ENCODE data around the gene ENDOU.

ENDOU gene

DNA sequence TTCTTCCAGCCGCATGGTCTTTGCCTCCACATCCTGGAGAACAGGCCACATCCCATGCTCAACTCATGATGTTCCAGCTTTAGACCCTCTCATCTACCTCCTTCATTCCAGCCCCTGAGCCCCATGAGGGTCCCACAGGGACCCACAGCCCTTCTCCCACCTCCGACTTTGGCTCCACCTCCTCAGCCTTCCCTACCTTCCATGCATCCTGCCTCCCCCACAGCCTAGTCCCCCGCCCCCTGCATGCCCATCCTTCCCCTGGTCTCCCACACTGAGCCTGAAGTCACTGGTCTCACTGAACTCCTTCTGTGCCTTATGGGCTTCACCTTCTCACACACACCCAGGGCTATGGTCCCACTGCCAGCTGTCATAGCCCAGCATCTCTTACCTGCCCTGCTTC, 23.6 kb upstream of the ENDOU start:
- Histone ChIP-seq H3K27me3 (ENCODE audit: control insufficient read depth in 2 of 2, insufficient read depth in 2 of 2, low read length in 2 of 2) (no peaks in the 10 kb centered on the region), H3K9ac (ENCODE audit: low read depth in 1 of 2, low read length in 2 of 2) (no peak overlapping the region), H3K4me3 (ENCODE audit: low read length in 2 of 2) (no peak overlapping the region), H3K36me3 (ENCODE audit: control insufficient read depth in 2 of 2, insufficient read depth in 2 of 2, low read length in 2 of 2) (no peaks in the 10 kb centered on the region), H3K27ac (ENCODE audit: low read depth in 2 of 2, low read length in 2 of 2) (no peak overlapping the region), H3K9me3 (ENCODE audit: control insufficient read depth in 2 of 2, low read length in 2 of 2) (no peaks in the 10 kb centered on the region), H3K4me1 (ENCODE audit: control insufficient read depth in 2 of 2, insufficient read depth in 2 of 2, low read length in 2 of 2) (peaks cover 13 to 15% of the 10 kb centered on the region in 2 donors)

DNA sequence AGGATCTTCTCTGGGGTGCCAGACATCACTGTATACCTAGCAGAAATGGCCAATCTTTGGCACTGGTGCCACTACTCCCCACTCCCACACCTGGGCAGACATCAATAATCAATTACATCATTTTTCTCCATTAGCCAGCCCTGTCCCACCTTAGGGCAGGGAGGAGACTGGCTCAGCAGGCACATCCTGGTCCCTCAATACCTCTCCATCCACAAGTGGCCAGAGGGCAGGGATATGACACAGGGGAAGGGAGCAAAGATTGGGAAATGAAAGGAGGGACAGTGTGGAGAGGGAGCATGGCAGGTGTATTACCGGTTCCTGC, 23.2 kb upstream of the ENDOU start:
- H3K4me3 ChIP-seq (ENCODE audit: low read length in 2 of 2): no peak overlapping the region
- no peaks in the 10 kb centered on the region for H3K36me3 ChIP-seq (ENCODE audit: control insufficient read depth in 2 of 2, insufficient read depth in 2 of 2, low read length in 2 of 2)
- H3K27me3 ChIP-seq (ENCODE audit: control insufficient read depth in 2 of 2, insufficient read depth in 2 of 2, low read length in 2 of 2): no peaks in the 10 kb centered on the region
- no peak overlapping the region for H3K9ac ChIP-seq (ENCODE audit: low read depth in 1 of 2, low read length in 2 of 2)
- H3K9me3 ChIP-seq (ENCODE audit: control insufficient read depth in 2 of 2, low read length in 2 of 2): no peaks in the 10 kb centered on the region
- no peak overlapping the region for H3K27ac ChIP-seq (ENCODE audit: low read depth in 2 of 2, low read length in 2 of 2)
- peaks cover 11 to 13% of the 10 kb centered on the region in 2 donors for H3K4me1 ChIP-seq (ENCODE audit: control insufficient read depth in 2 of 2, insufficient read depth in 2 of 2, low read length in 2 of 2)

DNA sequence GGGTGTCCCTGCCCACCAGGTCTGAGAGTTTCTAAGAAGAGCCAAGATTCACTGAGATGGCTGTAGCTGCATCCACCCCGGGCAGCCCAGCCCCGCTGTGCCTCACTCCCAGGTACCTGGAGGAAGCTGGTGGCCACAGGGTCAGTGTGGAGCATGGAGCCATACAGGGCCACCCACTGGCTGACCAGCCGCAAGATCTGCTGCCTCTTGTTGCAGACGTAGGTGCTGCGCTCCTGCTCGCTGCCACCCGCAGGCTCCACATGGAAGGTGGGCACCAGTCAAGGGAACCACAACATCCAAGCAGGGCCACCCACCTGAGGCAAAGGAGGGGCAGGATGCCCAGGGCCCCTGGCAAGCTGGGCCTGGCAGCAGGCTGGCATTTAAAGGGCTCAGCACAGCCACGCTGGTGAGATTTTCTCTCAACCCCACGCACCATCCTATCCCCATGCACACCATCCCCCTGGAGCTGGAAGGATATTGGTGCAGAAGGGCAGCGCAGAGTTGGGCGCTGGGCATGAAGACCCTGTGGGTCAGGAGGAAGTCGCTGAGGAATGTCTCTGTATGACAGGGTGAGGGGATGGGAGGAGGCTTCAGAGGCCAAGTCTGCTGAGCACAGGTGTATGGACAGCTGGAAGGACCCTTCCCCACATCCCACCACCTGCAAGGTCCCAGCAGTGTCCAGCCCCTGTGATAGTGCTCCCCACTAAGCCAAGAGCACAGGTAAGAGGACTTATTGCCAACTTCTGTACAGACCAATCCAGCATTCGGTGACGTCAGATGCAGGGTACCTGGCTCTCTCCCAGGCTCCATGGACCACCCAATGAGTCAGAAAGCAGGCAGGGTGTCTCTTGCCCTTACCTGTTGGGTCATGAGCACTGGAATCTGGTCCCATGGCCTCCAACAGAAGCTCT, 22.6 kb upstream of the ENDOU start:
- Histone ChIP-seq H3K27ac (ENCODE audit: low read depth in 2 of 2, low read length in 2 of 2) (no peak overlapping the region), H3K36me3 (ENCODE audit: control insufficient read depth in 2 of 2, insufficient read depth in 2 of 2, low read length in 2 of 2) (no peaks in the 10 kb centered on the region), H3K9ac (ENCODE audit: low read depth in 1 of 2, low read length in 2 of 2) (no peak overlapping the region), H3K9me3 (ENCODE audit: control insufficient read depth in 2 of 2, low read length in 2 of 2) (no peaks in the 10 kb centered on the region), H3K4me1 (ENCODE audit: control insufficient read depth in 2 of 2, insufficient read depth in 2 of 2, low read length in 2 of 2) (peaks cover 5 to 7% of the 10 kb centered on the region in 2 donors), H3K4me3 (ENCODE audit: low read length in 2 of 2) (no peak overlapping the region), H3K27me3 (ENCODE audit: control insufficient read depth in 2 of 2, insufficient read depth in 2 of 2, low read length in 2 of 2) (no peaks in the 10 kb centered on the region)

DNA sequence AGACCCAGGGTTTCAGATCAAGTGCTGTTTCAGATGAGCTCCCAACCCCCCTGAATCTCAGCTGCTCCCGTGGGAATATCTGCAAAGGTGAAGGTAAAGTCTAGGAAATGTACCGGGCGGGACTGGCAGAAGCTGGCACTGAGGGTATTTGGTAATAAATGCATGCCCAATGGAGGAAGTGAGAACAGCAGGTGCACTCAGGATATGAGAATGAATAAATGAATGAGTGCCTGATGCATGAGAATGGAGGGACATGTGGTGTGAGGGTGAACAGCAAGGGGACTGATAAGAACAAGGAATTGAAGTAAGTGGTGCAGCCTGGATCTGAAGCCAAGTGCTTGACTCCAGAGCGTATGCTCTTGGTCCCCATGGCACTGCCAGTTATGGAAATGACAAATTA, 21.8 kb upstream of the ENDOU start:
- Histone ChIP-seq H3K4me1 (ENCODE audit: control insufficient read depth in 2 of 2, insufficient read depth in 2 of 2, low read length in 2 of 2) (peaks cover 4 to 5% of the 10 kb centered on the region in 2 donors), H3K9ac (ENCODE audit: low read depth in 1 of 2, low read length in 2 of 2) (no peak overlapping the region), H3K36me3 (ENCODE audit: control insufficient read depth in 2 of 2, insufficient read depth in 2 of 2, low read length in 2 of 2) (no peaks in the 10 kb centered on the region), H3K27me3 (ENCODE audit: control insufficient read depth in 2 of 2, insufficient read depth in 2 of 2, low read length in 2 of 2) (no peaks in the 10 kb centered on the region), H3K27ac (ENCODE audit: low read depth in 2 of 2, low read length in 2 of 2) (no peak overlapping the region), H3K4me3 (ENCODE audit: low read length in 2 of 2) (no peak overlapping the region), H3K9me3 (ENCODE audit: control insufficient read depth in 2 of 2, low read length in 2 of 2) (no peaks in the 10 kb centered on the region)

DNA sequence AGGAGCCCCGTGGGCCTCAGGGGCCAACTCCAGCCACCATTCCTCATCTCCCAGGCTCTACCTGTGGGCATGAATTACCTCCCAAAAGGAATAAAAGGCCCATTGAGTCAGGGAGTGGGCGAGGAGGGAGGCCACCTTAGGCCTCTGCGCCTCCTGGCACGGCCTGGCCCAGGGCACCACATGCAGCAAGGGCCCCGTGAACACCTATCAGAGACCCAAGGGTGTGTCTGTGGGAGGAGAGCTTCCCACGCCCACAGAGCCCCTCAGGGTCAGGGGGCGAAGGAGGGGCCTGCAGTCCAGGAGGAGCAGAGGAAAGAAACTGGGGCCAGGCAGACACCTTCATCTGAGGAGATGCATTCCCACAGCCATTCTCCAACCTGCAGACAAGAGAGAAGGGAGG, 21.2 kb upstream of the ENDOU start:
- Histone ChIP-seq H3K9me3 (ENCODE audit: control insufficient read depth in 2 of 2, low read length in 2 of 2) (no peaks in the 10 kb centered on the region), H3K27me3 (ENCODE audit: control insufficient read depth in 2 of 2, insufficient read depth in 2 of 2, low read length in 2 of 2) (no peaks in the 10 kb centered on the region), H3K4me1 (ENCODE audit: control insufficient read depth in 2 of 2, insufficient read depth in 2 of 2, low read length in 2 of 2) (peaks cover 5% of the 10 kb centered on the region in 2 donors), H3K36me3 (ENCODE audit: control insufficient read depth in 2 of 2, insufficient read depth in 2 of 2, low read length in 2 of 2) (no peaks in the 10 kb centered on the region), H3K9ac (ENCODE audit: low read depth in 1 of 2, low read length in 2 of 2) (no peak overlapping the region), H3K4me3 (ENCODE audit: low read length in 2 of 2) (no peak overlapping the region), H3K27ac (ENCODE audit: low read depth in 2 of 2, low read length in 2 of 2) (no peak overlapping the region)

DNA sequence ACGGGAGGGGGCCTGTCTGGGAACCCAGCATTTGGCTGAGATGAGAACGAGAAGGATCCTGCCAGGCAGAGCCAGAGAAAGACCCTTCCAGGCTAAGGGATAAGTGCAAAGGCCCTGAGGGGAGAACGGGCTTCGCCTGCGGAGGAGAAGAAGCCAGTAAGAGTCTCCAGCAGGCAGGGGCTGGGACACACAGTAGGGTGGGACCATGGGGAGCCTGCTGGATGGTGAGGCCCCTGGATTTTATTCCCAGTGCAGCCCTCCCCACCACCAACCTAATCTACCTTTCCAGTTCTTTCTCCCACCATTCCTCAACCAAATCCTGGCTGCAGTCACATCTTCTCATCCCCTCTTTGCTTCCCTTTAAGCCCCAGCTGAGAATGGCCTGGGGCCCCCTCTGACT, 20.8 kb upstream of the ENDOU start:
- H3K27ac ChIP-seq (ENCODE audit: low read depth in 2 of 2, low read length in 2 of 2): no peak overlapping the region
- H3K36me3 ChIP-seq (ENCODE audit: control insufficient read depth in 2 of 2, insufficient read depth in 2 of 2, low read length in 2 of 2): no peaks in the 10 kb centered on the region
- H3K9me3 ChIP-seq (ENCODE audit: control insufficient read depth in 2 of 2, low read length in 2 of 2): no peaks in the 10 kb centered on the region
- H3K27me3 ChIP-seq (ENCODE audit: control insufficient read depth in 2 of 2, insufficient read depth in 2 of 2, low read length in 2 of 2): no peaks in the 10 kb centered on the region
- no peak overlapping the region for H3K9ac ChIP-seq (ENCODE audit: low read depth in 1 of 2, low read length in 2 of 2)
- H3K4me1 ChIP-seq (ENCODE audit: control insufficient read depth in 2 of 2, insufficient read depth in 2 of 2, low read length in 2 of 2): peaks cover 8 to 9% of the 10 kb centered on the region in 2 donors
- no peak overlapping the region for H3K4me3 ChIP-seq (ENCODE audit: low read length in 2 of 2)

DNA sequence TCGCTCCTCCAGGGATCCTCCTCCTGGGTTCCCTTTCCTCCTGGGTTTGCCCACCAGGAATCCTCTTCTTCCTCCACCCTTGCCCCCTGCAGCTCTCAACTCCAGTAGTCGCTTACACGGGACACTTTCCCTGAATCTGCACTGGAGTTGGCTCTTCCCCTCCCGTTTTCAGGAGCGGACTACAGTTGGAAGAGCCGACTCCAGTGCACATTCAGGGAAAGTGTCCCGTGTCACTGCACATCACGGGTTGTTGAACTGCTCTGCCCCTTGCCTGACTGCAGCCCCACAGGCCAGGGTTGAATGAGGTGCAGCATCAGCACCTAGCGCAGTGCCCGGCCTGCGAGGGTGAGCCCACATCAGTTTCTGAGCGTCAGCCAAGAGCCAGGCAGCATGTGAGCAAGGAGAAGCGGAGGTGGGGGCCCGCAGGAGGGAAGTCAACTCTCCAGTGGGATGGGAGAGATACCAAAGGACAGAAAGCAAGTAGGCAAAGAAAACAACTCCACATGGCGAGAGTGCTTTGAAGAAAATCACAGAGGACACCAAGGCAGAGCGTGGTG, 20.3 kb upstream of the ENDOU start:
- H3K9me3 ChIP-seq (ENCODE audit: control insufficient read depth in 2 of 2, low read length in 2 of 2): no peaks in the 10 kb centered on the region
- H3K36me3 ChIP-seq (ENCODE audit: control insufficient read depth in 2 of 2, insufficient read depth in 2 of 2, low read length in 2 of 2): no peaks in the 10 kb centered on the region
- peaks cover 12 to 13% of the 10 kb centered on the region in 2 donors for H3K4me1 ChIP-seq (ENCODE audit: control insufficient read depth in 2 of 2, insufficient read depth in 2 of 2, low read length in 2 of 2)
- no peak overlapping the region for H3K9ac ChIP-seq (ENCODE audit: low read depth in 1 of 2, low read length in 2 of 2)
- no peaks in the 10 kb centered on the region for H3K27me3 ChIP-seq (ENCODE audit: control insufficient read depth in 2 of 2, insufficient read depth in 2 of 2, low read length in 2 of 2)
- H3K4me3 ChIP-seq (ENCODE audit: low read length in 2 of 2): no peak overlapping the region
- H3K27ac ChIP-seq (ENCODE audit: low read depth in 2 of 2, low read length in 2 of 2): no peak overlapping the region

DNA sequence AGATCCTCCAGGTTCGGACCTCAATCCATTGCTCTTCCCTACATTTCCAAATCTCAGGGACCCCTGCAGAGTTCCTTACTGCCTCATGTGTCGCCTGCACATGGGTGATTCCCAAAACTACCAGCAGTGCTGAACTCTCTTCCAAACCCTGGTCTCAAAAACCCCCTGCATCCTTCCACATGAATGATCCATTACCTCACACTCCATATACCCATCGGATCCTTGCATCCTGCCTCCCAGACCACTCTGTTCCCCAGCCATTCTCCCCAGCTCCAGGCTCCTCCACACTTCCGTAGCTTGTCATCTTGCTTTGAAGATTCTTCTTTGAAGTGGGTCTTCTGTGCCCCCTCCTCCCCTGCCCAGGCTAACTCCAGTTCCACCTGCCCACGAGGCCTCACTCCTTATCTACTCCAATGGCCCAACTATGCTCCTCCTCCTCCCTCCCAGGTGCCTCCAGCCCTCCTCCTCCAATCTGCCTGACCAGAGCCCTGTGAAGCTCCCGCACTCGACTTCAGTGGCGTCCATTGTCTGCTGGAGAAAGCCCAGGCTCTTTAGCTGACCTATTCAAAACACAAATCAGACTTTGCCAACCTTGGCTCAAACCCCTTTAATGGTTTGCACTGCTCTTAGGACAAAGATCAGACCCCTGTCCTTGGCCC, 19.6 kb upstream of the ENDOU start:
- H3K4me1 ChIP-seq (ENCODE audit: control insufficient read depth in 2 of 2, insufficient read depth in 2 of 2, low read length in 2 of 2): peaks cover 17 to 18% of the 10 kb centered on the region in 2 donors
- H3K4me3 ChIP-seq (ENCODE audit: low read length in 2 of 2): no peak overlapping the region
- no peak overlapping the region for H3K27ac ChIP-seq (ENCODE audit: low read depth in 2 of 2, low read length in 2 of 2)
- H3K36me3 ChIP-seq (ENCODE audit: control insufficient read depth in 2 of 2, insufficient read depth in 2 of 2, low read length in 2 of 2): no peaks in the 10 kb centered on the region
- H3K27me3 ChIP-seq (ENCODE audit: control insufficient read depth in 2 of 2, insufficient read depth in 2 of 2, low read length in 2 of 2): no peaks in the 10 kb centered on the region
- H3K9me3 ChIP-seq (ENCODE audit: control insufficient read depth in 2 of 2, low read length in 2 of 2): no peaks in the 10 kb centered on the region
- H3K9ac ChIP-seq (ENCODE audit: low read depth in 1 of 2, low read length in 2 of 2): no peak overlapping the region

DNA sequence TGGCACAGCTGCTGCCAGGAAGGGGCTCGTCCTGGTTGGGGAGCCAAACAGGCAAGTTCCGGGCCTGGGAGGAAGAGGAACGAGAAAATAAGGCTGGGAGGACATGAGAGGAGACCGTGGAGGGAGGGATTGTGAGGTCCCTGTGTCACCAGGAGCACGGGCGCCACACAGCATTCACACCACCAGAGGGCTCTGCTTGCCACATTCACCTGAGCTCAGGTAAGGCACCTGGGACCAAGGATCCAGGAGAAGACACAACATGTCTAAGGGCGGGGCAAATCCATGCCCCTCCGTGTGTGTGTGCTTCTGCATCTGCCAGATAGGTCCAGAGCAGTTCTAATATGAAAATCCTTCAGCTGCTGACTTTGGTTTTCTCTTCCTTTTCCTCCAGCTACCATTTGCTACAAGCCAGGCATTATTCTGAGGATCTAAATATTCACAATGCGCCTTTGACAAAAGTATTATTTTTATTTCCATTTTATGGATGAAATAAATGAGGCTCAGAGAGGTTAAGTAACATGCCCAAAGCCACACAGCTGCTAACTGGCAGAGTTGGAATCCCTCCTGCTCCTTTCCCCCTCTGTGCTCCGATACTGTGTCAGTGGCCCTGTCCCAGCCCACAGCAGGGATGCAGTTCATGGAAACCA, 18.8 kb upstream of the ENDOU start:
- no peaks in the 10 kb centered on the region for H3K27me3 ChIP-seq (ENCODE audit: control insufficient read depth in 2 of 2, insufficient read depth in 2 of 2, low read length in 2 of 2)
- no peak overlapping the region for H3K4me3 ChIP-seq (ENCODE audit: low read length in 2 of 2)
- no peaks in the 10 kb centered on the region for H3K36me3 ChIP-seq (ENCODE audit: control insufficient read depth in 2 of 2, insufficient read depth in 2 of 2, low read length in 2 of 2)
- H3K4me1 ChIP-seq (ENCODE audit: control insufficient read depth in 2 of 2, insufficient read depth in 2 of 2, low read length in 2 of 2): peaks cover 18 to 20% of the 10 kb centered on the region in 2 donors
- no peaks in the 10 kb centered on the region for H3K9me3 ChIP-seq (ENCODE audit: control insufficient read depth in 2 of 2, low read length in 2 of 2)
- H3K27ac ChIP-seq (ENCODE audit: low read depth in 2 of 2, low read length in 2 of 2): no peak overlapping the region
- no peak overlapping the region for H3K9ac ChIP-seq (ENCODE audit: low read depth in 1 of 2, low read length in 2 of 2)

DNA sequence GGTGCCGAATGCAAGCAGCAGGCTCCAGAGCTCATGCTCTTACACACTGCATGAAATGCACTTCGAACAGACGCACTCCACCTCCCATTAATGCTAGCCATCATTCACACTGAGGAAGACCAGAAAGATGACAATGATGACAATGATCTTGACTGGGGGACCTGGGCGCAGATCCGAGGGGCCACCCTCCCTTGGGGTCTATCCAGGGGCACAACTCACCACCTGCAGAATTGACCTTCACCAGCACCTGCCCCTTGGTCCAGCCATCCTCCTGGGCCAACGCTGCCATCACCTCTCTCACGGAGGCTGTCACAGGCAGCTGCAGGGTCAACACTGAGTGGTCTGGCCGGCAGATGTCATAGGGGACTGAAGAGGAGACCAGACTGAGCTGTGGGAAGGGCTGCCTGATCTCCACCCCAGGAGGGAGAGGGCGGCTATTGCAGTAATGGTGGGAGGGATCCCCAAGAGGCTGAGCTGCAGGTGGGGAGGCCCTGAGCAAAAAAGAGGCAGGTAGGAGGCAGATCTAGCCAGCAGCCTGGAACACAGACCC, 18.1 kb upstream of the ENDOU start:
- H3K4me3 ChIP-seq (ENCODE audit: low read length in 2 of 2): no peak overlapping the region
- no peak overlapping the region for H3K9ac ChIP-seq (ENCODE audit: low read depth in 1 of 2, low read length in 2 of 2)
- no peaks in the 10 kb centered on the region for H3K27me3 ChIP-seq (ENCODE audit: control insufficient read depth in 2 of 2, insufficient read depth in 2 of 2, low read length in 2 of 2)
- no peaks in the 10 kb centered on the region for H3K9me3 ChIP-seq (ENCODE audit: control insufficient read depth in 2 of 2, low read length in 2 of 2)
- H3K4me1 ChIP-seq (ENCODE audit: control insufficient read depth in 2 of 2, insufficient read depth in 2 of 2, low read length in 2 of 2): peaks cover 18 to 20% of the 10 kb centered on the region in 2 donors
- H3K36me3 ChIP-seq (ENCODE audit: control insufficient read depth in 2 of 2, insufficient read depth in 2 of 2, low read length in 2 of 2): no peaks in the 10 kb centered on the region
- H3K27ac ChIP-seq (ENCODE audit: low read depth in 2 of 2, low read length in 2 of 2): no peak overlapping the region
